ENCODE data around the gene CST1.
"Not testable (repeated sequence)": the region's sequence is repeated elsewhere in the genome, so short reads cannot be mapped to it uniquely, and the experiment has no call there.

DNA sequence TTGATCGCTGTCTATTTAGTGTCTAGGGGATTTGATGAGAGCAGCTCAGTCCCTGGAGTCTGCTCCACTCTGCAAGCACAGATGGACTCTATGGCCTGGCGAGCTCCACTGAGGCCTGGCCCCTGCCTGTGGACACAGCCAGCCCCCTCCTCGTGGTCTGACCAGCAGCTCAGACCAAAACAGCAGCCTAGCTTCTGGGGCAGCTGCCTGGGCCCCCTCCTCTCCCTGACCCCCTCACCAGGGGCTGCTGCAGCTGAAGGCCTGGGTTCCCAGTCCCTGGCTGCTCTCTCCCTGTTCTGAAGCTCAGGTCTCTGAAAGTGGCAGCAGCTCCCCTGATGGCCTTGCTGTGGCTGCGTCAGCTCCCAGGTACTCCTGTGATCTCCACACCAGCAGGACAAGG is 3.6 kb downstream of the CST1 start:
- TF ChIP-seq, protein P1, sequence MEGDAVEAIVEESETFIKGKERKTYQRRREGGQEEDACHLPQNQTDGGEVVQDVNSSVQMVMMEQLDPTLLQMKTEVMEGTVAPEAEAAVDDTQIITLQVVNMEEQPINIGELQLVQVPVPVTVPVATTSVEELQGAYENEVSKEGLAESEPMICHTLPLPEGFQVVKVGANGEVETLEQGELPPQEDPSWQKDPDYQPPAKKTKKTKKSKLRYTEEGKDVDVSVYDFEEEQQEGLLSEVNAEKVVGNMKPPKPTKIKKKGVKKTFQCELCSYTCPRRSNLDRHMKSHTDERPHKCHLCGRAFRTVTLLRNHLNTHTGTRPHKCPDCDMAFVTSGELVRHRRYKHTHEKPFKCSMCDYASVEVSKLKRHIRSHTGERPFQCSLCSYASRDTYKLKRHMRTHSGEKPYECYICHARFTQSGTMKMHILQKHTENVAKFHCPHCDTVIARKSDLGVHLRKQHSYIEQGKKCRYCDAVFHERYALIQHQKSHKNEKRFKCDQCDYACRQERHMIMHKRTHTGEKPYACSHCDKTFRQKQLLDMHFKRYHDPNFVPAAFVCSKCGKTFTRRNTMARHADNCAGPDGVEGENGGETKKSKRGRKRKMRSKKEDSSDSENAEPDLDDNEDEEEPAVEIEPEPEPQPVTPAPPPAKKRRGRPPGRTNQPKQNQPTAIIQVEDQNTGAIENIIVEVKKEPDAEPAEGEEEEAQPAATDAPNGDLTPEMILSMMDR (IDR thresholded peaks at IDR 0.05), result not testable (repeated sequence)
- not testable (repeated sequence) for TF ChIP-seq POLR2A (IDR thresholded peaks at IDR 0.05)
